ENCODE measurements around the gene RHBDL3.

The RHBDL3 gene

DNA sequence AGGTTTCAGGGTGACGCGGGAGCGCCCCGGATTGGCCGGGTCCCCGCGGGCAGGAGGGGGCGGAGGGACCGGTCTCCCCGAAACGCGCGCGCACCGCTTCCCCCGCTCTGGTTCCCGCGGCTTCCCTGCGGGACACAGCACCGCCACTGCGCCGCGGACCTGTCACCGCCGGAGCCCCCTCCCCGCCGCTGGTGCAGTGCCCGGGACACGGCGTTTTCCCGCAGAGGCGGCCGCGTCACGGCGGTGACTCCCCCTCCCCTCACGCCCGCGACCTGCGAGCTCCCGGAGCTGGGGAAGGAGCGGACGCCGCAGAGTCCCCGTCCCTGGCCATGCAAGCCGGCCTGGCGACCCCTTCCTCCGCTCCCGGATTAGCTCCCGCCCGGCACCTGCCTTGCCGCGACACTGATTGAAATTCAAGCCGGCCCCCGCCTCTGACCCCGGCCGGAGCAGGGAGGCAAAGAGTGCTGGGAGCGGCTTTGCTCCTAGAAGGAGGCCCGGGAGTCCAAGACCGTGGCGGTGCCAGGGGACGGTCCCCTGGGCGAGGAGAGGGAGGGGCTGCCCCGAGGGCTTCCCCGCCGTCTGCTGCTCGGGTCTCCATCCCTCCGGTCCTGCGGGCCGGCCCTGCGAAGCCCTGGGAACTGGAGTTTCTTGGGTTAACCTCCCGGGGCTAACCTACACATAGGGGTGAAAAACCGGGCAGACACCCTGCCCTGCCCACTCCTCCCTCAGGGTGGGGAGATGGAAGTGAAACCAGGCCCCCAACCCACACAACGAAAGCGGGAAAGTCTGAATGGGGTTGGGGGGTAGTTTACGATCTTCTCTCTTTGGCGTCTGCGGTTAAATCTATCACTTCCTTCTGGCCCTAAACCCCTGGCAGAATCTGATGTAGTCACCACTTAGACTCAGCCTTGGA, 1.0 kb downstream of the RHBDL3 start:
- no peak for DNase-seq

DNA sequence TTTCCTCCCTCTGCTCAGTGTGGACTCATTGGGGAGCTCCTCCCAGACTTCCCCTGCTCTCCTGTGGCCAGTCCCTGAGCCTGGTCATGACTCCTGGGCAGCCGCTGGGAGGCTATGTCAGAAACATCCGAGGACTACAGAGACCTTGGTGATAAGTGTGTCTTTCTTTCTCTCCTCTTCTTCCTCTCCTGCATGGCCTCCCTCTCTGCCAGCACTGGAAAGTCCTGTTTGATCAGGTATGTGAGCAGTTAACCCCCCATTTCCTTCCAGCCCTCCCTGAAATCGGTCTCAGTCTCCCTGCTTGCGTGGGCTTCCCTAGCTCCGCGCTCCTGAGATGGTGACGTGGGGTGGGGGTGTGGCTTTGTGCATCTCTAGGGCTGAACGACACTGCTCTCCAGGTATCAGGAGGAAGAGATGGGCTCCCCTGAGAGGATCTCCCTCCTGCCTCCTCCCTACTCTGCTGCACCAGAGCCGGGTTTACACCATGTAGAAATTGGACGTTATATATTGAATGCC, 2.1 kb downstream of the RHBDL3 start:
- no peak for DNase-seq

DNA sequence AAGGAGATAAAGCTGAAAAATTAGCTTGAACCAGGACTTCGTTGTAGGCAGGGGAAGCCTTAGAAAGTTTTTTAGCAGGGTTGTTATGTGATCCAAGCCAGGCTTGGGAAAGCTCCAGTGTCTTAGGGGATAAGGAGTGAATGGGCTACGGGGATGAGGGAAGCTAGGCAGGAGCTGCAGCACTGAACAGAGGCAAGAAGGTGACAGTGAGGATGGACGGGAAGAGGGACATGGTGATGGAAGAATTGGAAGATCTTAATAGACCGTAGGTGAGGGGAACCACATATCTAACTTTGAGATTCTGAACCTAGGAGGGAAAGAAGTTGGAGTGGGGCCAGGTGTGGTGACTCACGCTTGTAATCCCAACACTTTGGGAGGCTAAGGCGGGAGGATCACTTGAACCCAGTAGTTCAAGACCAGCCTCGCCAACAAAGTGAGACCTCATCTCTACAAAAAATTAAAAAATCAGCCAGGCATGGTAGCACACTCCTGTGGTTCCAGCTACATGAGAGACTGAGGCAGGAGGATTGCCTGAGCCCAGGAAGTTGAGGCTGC, 3.2 kb downstream of the RHBDL3 start:
- DNase-seq: no peak

DNA sequence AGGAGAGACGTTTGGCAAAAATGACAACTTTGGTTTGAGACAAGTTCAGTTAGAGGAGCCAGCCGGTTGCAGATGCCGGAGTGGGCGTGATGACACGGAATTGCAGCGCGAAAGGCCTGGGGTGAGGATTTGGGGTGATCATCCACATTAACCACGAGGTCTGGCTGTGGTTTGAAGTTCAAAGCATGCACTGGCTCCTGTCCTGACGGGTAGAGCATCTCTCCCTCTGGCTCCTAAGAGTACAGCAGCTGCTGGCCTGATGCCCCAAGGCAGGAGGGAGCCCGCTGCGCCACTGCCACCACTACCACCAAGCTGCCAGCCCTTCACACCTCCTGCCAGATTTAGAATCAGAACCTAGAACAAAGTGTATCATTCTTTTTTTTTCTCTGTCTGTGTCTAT, 3.7 kb downstream of the RHBDL3 start:
- no peak for DNase-seq

DNA sequence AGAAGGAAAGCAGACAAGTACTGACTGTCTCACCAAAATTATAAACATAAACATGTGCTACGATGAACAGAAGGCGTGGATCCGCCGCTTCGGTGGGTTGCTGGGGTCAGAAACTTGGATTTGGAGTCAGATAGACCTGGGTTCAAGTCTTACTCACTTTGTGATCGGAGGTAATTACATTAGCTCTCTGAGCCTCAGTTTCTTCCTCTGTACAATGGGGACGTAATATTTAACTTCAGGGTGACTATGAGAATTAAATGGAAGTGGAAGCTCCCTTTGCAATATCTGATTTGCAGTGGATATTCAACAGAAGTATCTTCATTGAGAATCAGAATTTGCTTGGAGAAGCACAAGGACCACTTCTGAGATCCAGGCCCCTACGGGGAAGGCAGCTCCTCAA, 6.2 kb downstream of the RHBDL3 start:
- DNase-seq: no peak

DNA sequence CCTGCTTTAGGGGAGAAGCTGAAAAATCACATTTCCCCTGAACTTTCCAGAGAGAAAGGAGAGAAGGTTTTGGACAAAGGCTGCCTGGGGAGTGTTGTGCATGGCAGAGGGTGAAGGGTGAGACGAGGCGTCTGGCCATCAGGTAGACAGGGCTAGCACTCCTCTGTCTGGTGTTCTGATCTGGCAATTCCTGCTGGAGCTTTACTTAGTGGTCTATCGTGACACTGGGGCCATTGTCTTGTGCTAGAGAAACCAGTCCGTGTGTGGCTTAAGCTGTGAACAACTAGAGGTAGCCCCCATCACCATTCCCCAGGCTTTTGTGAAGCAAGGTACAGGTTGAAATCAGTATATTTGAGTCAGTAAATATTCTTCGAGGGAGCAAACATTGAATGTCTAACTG, 8.5 kb downstream of the RHBDL3 start:
- DNase-seq: no peak

DNA sequence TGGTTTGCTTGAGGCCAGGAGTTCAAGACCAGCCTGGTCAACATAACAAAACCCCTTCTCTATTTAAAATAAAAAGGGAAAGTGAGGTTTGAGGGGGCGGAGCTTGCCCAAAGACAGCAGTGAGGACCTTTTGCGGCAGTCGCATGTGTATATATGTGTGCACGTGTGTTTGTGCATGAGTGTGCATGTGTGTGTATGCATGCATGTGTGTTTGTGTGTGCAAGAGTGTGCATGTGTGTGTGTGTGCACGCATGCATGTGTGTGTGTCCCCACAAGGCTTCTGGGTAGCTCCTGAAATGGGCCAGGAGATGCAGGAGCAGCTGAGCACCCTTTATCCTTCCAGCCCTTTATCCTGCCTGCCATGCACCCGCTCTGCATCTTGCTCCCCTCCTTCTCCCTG, 9.0 kb downstream of the RHBDL3 start:
- no peak for DNase-seq

DNA sequence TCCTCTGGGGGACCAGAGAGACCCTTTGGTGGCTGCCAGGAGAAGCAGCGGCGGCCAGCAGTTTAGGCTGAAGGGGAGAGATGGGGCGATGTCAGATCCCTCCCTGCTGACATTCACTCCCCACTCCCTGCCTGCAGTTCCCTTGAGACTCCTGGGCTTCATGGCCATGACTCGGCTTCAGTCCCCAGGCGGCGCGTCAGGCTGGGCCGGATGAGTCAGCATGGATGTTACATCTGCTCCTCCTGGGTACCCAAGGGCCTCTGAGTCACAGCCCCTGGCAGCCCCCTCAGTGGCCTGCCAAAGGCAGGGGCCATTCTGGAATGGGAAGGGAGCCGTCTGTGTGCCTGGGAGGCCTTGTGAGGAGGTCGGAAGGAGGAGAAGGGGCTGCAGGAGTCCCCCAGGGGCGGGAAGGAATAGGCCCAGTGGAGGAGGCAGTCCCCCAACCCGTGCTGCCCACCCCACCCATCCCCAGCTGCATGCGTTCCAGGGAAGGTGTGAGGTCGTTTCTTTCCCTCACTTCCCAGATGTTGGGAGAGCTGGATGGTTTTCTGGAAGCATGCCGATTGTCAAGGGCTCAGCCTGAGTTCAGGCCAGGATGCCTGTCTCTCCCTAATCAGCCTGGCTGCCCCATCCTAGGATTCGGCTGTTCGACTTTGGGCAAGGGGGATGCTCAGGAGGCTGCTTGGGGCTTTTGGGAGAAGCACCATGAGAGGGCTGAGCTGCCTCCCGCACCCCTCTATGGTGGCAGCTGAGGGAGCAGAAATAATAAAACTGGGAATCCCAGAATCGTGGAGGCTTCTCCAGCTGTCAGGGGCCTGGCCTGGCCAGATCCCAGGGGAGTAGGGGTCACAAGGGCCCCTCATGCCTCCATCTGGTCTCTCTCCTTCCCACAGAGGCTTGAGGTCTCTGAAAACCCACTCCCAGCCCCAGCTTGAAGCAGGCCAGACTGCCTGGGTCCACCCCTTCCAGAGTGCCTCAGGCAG, 9.7 kb downstream of the RHBDL3 start:
- DNase-seq: no peak

DNA sequence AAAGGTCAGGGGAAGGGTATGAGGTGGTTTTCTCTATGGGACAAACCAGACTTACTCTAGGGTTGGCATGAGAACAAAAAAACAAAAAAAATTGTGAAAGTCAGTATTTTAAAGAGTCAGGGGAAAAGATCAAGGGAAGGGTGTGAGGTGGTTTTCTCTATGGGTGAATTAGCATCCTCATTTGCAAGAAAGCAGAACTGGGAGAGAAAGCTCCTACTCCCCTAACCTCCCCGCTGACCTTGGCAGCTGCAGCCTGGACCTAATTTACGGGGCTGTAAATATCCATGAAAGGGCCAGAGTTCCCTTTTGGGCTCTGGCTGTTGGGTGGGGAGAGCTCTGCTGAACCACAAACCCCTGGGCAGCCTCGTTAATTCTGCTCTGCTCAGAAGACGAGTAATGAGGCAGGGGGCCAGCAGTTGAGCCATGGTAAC, 10.6 kb downstream of the RHBDL3 start:
- no peak for DNase-seq

DNA sequence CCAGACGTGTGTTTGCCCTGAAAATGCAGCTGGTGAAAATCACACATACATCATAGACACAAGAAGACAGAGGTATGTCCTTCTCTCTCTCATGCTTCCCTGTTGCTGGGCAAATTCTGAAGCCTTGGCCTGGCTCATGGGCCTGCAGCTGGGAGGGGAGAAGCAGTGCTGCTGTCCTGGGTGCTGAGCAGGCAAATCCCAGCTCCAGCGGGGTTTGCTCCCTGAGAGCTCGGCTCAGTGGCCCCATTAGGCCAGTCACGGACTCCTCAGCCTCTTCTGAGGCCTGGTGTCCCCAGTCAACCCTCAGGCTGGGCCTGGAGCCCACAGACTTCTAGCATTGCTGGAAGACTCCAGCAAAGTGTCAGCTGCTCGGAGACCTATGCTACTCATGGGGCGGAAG, 11.7 kb downstream of the RHBDL3 start:
- no peak for DNase-seq

DNA sequence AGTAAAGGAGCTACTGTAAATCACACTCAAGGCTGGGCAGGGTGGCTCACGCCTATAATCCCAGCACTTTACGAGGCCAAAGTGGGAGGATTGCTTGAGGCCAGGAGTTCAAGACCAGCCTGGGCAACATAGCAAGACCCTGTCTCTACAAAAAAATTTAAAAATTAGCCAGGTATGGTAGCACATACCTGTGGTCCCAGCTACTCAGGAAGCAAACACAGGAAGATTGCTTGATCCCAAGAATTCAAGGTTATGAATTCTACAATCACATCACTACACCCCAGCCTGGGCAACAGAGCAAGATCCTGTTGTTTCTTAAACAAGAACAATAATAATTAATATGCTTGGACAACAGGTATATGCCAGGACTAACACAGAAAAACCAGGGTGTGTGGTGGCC, 13.2 kb downstream of the RHBDL3 start:
- DNase-seq: no peak

DNA sequence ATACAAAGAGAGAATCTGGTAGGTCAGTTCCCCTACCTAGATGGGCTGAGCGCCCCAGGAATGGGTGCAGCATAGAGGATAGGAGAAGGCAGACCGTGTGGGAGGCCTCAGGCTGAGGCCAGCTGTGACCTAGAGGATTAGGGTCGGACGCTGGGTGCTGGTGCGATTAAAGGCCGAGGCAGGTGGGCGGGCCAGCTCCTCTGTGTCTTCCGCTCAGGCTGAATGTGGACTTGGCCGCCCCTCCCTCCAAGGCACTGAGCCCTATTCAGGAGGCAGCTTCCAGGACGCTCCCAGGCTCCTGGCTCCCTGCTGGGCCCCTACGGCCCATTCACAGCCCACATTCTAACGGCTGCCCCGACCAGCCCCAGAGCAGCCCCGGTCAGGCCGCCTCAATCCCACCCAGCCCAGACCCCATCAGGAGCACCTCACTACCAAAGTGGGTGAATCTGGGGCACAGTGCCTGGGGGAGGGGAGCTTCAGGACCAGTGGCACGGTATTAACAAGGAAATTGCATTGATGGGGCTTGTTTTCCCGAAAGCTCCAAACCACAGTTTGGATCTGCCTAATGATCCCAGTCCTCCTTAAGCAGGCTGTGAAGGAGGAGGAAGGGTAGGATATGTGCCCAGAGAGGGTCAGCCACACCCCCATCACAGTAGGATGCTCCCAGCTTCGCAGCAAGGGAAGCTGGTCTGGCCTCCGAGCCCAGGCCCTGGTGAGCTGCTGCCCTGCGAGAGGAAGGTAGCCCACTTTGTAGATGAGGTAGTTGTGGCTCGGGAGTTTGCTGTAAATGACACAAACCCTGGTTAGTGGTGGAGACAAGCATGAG, 14.5 kb downstream of the RHBDL3 start:
- DNase-seq: no peak

DNA sequence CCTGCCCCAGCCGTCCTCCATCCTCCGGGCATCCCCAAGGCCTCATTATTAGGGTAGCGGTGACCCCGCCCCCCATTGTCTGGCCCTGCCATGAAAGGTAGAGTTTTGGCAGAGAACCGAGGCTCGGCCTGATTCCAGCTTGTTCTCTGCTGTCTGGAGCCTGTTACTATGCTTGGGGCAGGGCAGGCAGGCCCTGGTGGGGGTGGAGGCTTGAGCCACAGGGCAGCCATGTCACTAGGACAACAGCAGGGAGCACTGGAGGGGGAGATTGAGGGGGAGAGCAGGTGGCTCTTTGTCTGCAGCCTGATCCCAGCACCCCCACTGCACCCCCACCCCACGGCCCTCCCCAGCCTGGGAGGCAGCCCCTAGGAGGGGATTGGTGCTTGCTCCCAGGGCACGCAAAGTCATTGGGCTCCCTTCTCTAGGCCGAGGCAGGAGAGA, 15.4 kb downstream of the RHBDL3 start:
- DNase-seq: no peak

DNA sequence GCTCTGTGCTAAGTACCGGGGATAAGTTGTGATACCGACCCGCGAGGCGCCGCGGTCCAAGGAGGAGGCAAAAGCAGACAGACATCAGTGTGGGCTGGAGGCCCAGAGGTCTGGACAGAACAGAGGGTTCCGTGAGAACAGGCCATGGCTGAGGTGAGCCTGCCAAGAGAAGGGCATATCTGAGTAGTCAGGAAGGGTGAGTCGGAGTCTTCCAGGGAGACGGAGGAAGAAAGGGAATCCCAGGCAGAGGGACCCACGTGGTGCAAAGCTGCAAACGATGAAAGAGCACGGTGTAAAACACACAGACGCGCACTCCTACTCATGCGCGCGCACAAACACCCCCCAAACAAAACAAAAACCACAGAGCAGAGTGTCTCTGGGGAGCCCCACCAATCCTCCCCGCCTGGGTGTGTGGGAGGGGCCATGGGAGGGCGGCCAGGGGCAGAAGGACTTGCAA, 18.1 kb downstream of the RHBDL3 start:
- no peak for DNase-seq

DNA sequence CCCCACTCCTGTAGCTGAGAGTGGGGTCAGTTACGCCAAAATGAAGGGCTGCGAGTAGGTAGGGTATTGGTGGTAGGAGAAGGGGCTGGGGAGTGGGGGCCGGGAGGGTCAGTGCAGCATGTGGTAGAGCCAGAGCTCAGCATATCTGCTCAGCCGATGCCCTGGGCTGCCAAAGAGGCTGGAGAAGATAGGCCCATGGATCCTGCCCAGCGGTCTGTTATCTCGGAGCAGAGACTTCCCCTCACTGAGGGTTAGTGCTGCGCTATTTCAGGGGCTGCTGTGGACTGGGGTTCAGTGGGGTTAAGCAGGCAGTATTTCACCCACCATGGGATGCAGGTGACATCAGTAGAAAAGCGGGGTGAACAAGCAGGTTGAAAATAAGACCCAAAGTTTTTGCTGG, 19.7 kb downstream of the RHBDL3 start:
- no peak for DNase-seq

DNA sequence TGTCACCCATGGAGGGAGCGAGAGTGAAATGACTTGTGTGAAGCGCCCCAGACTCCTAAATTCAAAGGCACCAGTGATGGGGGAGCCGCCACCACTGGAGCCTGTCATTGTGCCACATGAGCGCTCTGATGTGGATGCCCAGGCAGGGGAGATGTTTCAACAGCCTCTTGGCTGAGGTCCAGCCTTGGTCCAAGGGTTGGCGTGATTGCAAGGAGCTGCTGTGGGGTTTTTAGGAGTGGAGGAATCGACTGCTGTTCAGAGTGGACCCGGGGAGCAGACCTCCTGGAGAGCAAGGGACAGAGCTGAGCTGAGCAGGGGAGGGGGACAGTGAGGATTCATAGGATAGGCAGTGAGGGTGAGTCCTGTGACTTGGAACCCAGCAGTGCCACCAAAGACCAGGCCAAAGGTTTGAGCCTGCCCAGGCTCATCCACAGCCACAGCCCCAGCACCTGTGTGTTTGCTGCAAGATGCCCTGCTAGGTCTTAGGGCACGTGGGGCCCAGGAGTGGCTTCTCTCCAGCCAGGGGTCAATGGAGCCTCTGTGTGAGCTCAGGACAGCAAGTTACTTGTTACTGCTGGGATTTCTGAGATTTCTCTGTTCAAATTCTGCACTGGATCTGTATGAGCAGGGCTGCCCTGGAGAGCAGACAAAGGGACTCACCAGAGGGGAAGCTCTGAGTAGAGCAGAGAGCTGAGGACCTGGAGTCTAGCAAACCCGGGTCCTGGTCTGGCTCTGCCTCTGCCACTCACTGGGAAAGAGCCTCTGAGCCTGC, 20.3 kb downstream of the RHBDL3 start:
- no peak for DNase-seq

DNA sequence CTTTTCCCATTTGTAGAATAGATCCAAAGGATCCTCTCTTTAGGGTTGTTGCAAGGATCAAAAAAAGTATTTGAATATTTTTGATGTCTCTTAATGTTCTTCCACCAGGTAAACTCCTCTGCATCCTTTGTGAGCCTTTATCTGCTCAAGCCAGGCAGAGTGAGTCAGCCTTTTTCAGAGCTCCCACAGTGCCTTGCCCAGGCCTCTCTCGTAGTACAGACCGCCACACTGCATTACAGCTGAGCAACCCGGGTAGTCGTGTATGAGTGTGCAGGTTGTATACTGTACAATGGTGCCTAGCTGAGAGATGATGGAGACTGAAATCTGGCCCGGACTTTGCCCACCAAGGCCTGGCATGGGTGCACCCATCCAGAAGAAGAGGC, 20.9 kb downstream of the RHBDL3 start:
- DNase-seq: peak; percentile 21

DNA sequence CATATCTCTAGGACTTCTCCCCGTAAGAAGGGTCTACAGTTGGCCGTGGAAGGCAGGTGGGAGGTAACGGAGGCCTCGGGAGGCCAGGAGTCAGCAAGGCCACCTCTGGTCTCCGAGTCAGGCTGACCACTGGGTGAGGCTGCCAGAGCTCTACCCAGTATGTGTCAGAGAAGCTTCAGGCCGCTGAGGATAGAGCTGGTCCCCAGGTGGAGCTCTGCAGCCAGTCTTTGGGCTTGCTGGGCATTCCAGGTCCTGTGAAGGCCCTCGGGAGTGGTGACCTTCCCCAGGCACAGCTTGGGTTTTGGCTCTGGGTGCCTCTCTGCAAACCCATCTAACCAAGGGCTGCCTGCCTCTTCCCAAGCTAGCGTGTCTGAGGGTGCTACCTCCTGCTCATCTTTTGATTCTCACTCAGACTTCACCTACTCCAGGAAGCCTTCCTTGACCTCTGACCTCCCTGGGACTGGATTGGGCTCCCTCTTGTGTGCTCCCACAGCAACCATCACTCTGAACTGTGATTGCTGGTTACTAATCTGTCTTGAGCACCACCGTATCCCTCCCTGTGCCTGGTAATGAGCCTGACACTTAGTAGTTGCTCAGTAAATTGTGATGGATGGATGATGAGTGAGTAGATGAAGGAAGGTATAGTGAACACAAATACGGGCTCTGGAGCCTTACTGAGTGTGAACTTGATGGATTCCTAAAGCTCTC, 22.3 kb downstream of the RHBDL3 start:
- DNase-seq: no peak

DNA sequence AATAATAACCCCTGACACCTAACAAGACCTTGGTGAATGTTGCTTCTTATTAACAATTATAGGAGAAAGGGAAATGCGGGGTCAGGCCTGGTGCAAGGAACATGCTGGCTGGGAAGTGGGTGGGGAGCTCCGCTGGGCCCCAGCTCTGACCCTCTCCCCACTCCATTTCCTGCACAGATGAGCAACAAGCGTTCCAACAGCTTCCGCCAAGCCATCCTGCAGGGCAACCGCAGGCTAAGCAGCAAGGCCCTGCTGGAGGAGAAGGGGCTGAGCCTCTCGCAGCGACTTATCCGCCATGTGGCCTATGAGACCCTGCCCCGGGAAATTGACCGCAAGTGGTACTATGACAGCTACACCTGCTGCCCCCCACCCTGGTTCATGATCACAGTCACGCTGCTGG, 23.0 kb downstream of the RHBDL3 start:
- DNase-seq: no peak

DNA sequence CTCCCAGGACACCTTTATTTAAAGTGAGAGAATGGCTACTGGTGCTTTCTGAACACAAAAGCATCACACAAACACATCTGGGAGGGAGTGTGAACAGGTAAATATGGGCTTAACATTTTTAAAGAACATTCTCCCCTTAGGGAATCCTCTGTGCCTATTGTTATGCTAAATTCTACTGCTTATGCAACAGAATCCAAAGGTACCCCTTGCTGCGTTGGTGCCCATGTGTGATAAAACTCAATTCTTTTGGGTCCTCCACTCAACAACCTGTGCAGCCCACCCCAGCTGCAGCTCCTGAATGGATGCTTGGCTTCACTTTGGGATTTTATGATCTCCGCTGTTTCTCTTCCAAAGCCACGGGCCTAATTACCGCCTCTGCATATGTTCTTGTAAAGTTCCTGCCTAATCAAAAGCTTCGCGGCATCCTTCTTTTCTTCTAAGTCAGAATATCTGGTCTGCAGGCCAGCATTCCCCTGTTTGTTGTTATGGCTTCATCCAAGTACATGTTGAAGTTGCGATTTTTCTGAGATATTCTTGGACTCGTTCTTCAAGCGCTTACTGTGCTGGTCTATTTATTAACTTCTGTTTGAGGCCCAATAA, 23.9 kb downstream of the RHBDL3 start:
- DNase-seq: no peak

Measured in activated CD4-positive, alpha-beta T cell treated with anti-CD3 and anti-CD28 coated beads, Interleukin-2, amount 50 U/mL, for 16 hours (primary cell).